Measurements from ENCODE around the gene TRABD2B. TPM values are rescaled to one million over a fixed set of nuclear protein-coding genes. Genes with fewer than 3 reads are reported as not detected.
A peak's percentile ranks its signal among the peaks of the same experiment; 100 is the strongest.

The TRABD2B gene
- not detected in 2 replicates for total RNA-seq
- polyA plus RNA-seq = not detected in 2 replicates
- not detected in 2 replicates for polyA plus RNA-seq (2011; cell fraction: cytosol; rRNA removed)
- not detected in 2 replicates for polyA plus RNA-seq (2011; cell fraction: nucleus; rRNA removed)
- not detected in 2 replicates for polyA plus RNA-seq (2012)
- polyA minus RNA-seq = not detected in 2 replicates
- polyA minus RNA-seq (2011; cell fraction: cytosol; rRNA and poly(A)+ RNA removed) = 1.4 TPM
- not detected in 2 replicates for polyA minus RNA-seq (2011; cell fraction: nucleus; rRNA and poly(A)+ RNA removed)
- percentile 13 among the genes with signal in this experiment for Bru-seq, nascent RNA
- BruChase-seq, experiment 1, labeled RNA remaining after a 6-hour chase = percentile 4 among the genes with signal in this experiment
- BruChase-seq, experiment 2, labeled RNA remaining after a 2-hour chase = percentile 9 among the genes with signal in this experiment
- long read RNA-seq = 0 reads

DNA sequence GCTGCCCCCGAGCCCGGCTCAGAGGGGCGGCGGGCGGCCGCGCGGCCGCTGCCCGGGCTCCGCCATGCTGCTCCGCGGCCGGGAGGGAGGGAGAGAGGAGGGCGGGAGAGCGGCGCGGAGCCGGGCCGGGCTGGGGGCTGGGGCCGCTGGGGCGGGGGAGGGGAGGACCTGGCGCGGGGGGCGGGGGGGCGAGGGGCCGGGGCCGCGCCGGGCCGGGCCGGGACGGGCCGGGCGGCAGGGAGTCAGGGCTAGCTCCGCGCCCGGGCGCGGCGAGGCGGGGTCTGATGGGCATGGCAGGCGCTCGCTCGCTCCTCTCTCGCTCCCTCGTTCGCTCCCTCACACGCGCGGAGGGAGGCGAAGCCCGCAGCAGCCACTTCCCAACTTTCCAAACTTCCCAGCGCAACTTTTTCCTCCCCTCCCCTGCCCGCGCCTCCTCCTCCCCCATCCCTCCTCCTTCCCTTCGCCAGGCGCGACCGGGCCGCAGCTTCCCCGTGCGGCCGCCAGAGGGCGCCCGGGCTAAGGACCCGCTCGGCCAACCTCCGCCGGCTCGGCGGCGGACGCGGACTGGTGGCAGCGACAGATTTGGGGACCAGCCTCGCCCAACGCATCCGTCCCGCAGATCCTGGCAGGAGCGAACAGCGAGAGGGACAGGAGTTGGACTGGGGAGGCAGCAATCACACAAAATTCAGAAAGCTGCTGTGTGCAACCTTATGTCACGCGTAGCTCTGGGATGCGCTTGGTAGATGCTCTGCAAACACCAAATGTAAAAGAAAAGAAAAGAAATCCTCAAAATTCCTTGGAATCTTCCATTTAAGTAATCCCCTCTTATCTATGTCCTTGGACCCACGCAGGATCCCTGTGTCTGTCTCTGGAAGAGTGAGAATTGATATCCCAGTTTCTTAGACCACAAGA lies at the start of gene TRABD2B:
TSS of gene TRABD2B (minus strand) at position 97 of the 912 bp plus-strand sequence.
- Histone ChIP-seq H3K4me1 (ENCODE audit: control insufficient read depth, extremely low read depth, insufficient read depth, low read length) (peaks cover 4% of the 10 kb centered on the region), H3K4me3 (replicated peaks in 1 of 3; ENCODE audit: insufficient read depth in 1 of 3, low read depth in 1 of 3, low read length in 3 of 3) (peak within 1 kb of the TSS in 1 of 3 experiments; percentile 39), H3K27ac (ENCODE audit: insufficient read depth, low read depth, low read length) (no peak within 1 kb of the TSS), H3K9me1 (replicated peaks; ENCODE audit: control insufficient read depth, extremely low read depth, insufficient read depth, low read length) (no peaks in the 10 kb centered on the region), H3K9ac (replicated peaks; ENCODE audit: extremely low read depth, insufficient read depth, low read length) (no peak within 1 kb of the TSS), H2AFZ (ENCODE audit: low read depth, low read length) (peak within 1 kb of the TSS; percentile 75), H3K4me2 (ENCODE audit: insufficient read depth, low read length) (peak within 1 kb of the TSS; percentile 29), H3K36me3 (ENCODE audit: control insufficient read depth in 2 of 2, extremely low read depth in 1 of 2, insufficient read depth in 2 of 2, low read length in 2 of 2) (no peaks in the 10 kb centered on the region), H3K27me3 (ENCODE audit: control insufficient read depth in 2 of 2, insufficient read depth in 2 of 2, low read length in 2 of 2) (peaks cover 25 to 35% of the 10 kb centered on the region in 2 experiments), H4K20me1 (replicated peaks; ENCODE audit: control insufficient read depth, extremely low read depth, insufficient read depth, low read length) (no peaks in the 10 kb centered on the region), H3K79me2 (ENCODE audit: control insufficient read depth, insufficient read depth, low read length) (no peaks in the 10 kb centered on the region), H3K9me3 (replicated peaks; ENCODE audit: control insufficient read depth, insufficient read depth, low read length) (no peaks in the 10 kb centered on the region)
- no peak for TF ChIP-seq POLR2A (IDR thresholded peaks at IDR 0.05; ENCODE audit: low read depth, low read length)
- TF ChIP-seq, protein P1, sequence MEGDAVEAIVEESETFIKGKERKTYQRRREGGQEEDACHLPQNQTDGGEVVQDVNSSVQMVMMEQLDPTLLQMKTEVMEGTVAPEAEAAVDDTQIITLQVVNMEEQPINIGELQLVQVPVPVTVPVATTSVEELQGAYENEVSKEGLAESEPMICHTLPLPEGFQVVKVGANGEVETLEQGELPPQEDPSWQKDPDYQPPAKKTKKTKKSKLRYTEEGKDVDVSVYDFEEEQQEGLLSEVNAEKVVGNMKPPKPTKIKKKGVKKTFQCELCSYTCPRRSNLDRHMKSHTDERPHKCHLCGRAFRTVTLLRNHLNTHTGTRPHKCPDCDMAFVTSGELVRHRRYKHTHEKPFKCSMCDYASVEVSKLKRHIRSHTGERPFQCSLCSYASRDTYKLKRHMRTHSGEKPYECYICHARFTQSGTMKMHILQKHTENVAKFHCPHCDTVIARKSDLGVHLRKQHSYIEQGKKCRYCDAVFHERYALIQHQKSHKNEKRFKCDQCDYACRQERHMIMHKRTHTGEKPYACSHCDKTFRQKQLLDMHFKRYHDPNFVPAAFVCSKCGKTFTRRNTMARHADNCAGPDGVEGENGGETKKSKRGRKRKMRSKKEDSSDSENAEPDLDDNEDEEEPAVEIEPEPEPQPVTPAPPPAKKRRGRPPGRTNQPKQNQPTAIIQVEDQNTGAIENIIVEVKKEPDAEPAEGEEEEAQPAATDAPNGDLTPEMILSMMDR (IDR thresholded peaks at IDR 0.05; ENCODE audit: extremely low read depth in 1 of 2, insufficient read depth in 1 of 2, low read depth in 1 of 2, low read length in 2 of 2) = peak; percentile 91 to 94
- CTCF ChIA-PET = interaction anchor here (0.7 to 2.9 kb wide), 38 partner anchors 9 to 818 kb away, joined by 3 to 36 read pairs (median 4); no protein-coding TSS in a partner anchor
- intact Hi-C loops (cut with micrococcal nuclease) = loop anchor here (1.0 to 2.0 kb wide), 4 partner anchors 64 to 259 kb away; no protein-coding TSS in a partner anchor
- BruUV-seq (replicated peaks) = no TSS peak
- dilution Hi-C loops (cut with MboI; ENCODE audit: extremely low pct_ligation_motif_present, low sequenced_read_pairs) = no loop called here
- DNase-seq (ENCODE audit: low read depth, low spot score) (peak; percentile 50), FAIRE-seq (no peak)
- POLR2A ChIA-PET = no interaction called here
